SK-N-SH treated with all-trans-retinoic acid at 6 μM for 48 hours (cell line): ENCODE measurements around the gene OVOL3.

Experiments used
- ATAC-seq: fragments of 200-7000 bp; cut with Tn5 transposase; 3 replicates; pipeline ENCODE4 v1.9.1; 2020; ENCODE audit warnings: mild to moderate bottlenecking, moderate library complexity
- ARNTL ChIP-seq: fragments of 450-650 bp; formaldehyde crosslinking; IDR thresholded peaks from 2 replicates; pipeline ENCODE4 v1.5.0; 2020; ENCODE audit warnings: low read depth, mild to moderate bottlenecking, moderate library complexity, borderline replicate concordance
- BACH2 ChIP-seq: fragments of 250-450 bp; sonication (Bioruptor Pico); IDR thresholded peaks from 2 replicates; pipeline ENCODE4 v1.9.0; 2021; ENCODE audit warnings: mild to moderate bottlenecking, borderline replicate concordance
- CREB5 ChIP-seq: fragments of 250-450 bp; sonication (Bioruptor Pico); IDR thresholded peaks from 2 replicates; pipeline ENCODE4 v1.5.1; 2020; ENCODE audit warnings: low read depth, mild to moderate bottlenecking, moderate library complexity
- CSDC2 ChIP-seq: fragments of 250-450 bp; sonication (Bioruptor Pico); IDR thresholded peaks from 2 replicates; pipeline ENCODE4 v1.5.0; 2020; ENCODE audit warnings: mild to moderate bottlenecking, moderate library complexity
- CSRNP3 ChIP-seq: fragments of 250-450 bp; sonication (Bioruptor Pico); IDR thresholded peaks from 2 replicates; pipeline ENCODE4 v1.5.1; 2021; ENCODE audit warnings: mild to moderate bottlenecking, moderate library complexity
- ESRRG ChIP-seq: fragments of 250-450 bp; sonication (Bioruptor Pico); IDR thresholded peaks from 2 replicates; pipeline ENCODE4 v1.6.1; 2021; ENCODE audit warnings: mild to moderate bottlenecking
- GLIS3 ChIP-seq: fragments of 250-450 bp; sonication (Bioruptor Pico); IDR thresholded peaks from 2 replicates; pipeline ENCODE4 v1.5.0; 2020; ENCODE audit warnings: mild to moderate bottlenecking, moderate library complexity
- ISL1 ChIP-seq: fragments of 250-450 bp; sonication (Bioruptor Pico); IDR thresholded peaks from 2 replicates; pipeline ENCODE4 v2.1.2; 2022; ENCODE audit warnings: mild to moderate bottlenecking, moderate library complexity
- OSR1 ChIP-seq: fragments of 250-450 bp; sonication (Bioruptor Pico); IDR thresholded peaks from 2 replicates; pipeline ENCODE4 v1.8.0; 2022; ENCODE audit warnings: moderate library complexity, mild to moderate bottlenecking, inconsistent platforms
- PATZ1 ChIP-seq: fragments of 250-450 bp; sonication (Bioruptor Pico); IDR thresholded peaks from 2 replicates; pipeline ENCODE4 v1.8.0; 2020; ENCODE audit warnings: mild to moderate bottlenecking, moderate library complexity, borderline replicate concordance
- POU6F1 ChIP-seq: fragments of 250-450 bp; sonication (Bioruptor Pico); IDR thresholded peaks from 2 replicates; pipeline ENCODE4 v1.8.0; 2021; ENCODE audit warnings: low read depth, mild to moderate bottlenecking, moderate library complexity, borderline replicate concordance
- PPARA ChIP-seq: fragments of 250-450 bp; sonication (Bioruptor Pico); IDR thresholded peaks from 2 replicates; pipeline ENCODE4 v1.5.0; 2020; ENCODE audit warnings: mild to moderate bottlenecking, borderline replicate concordance
- SNAI2 ChIP-seq: fragments of 250-450 bp; sonication (Bioruptor Pico); IDR thresholded peaks from 2 replicates; pipeline ENCODE4 v1.5.0; 2020; ENCODE audit warnings: mild to moderate bottlenecking, moderate library complexity
- TCF4 ChIP-seq: fragments of 250-450 bp; sonication (Bioruptor Pico); IDR thresholded peaks from 2 replicates; pipeline ENCODE4 v1.8.0; 2021; ENCODE audit warnings: mild to moderate bottlenecking, moderate library complexity, borderline replicate concordance
- TOX ChIP-seq: fragments of 250-450 bp; sonication (Bioruptor Pico); IDR thresholded peaks from 2 replicates; pipeline ENCODE4 v1.8.0; 2021; ENCODE audit warnings: mild to moderate bottlenecking, moderate library complexity, borderline replicate concordance
- ZC3H10 ChIP-seq: fragments of 250-450 bp; sonication (Bioruptor Pico); IDR thresholded peaks from 2 replicates; pipeline ENCODE4 v1.5.1; 2021; ENCODE audit warnings: mild to moderate bottlenecking, moderate library complexity
- ZFP3 ChIP-seq: fragments of 250-450 bp; sonication (Bioruptor Pico); IDR thresholded peaks from 2 replicates; pipeline ENCODE4 v1.5.0; 2020; ENCODE audit warnings: mild to moderate bottlenecking, moderate library complexity
- ZFP30 ChIP-seq: fragments of 450-650 bp; formaldehyde crosslinking; IDR thresholded peaks from 2 replicates; pipeline ENCODE4 v1.5.0; 2022; ENCODE audit warnings: mild to moderate bottlenecking, moderate library complexity
- ZNF565 ChIP-seq: fragments of 450-650 bp; formaldehyde crosslinking; conservative IDR thresholded peaks from 2 replicates; pipeline ENCODE4 v1.5.0; 2020; ENCODE audit warnings: low read depth, mild to moderate bottlenecking, moderate library complexity
- ZNF70 ChIP-seq: fragments of 450-650 bp; formaldehyde crosslinking; IDR thresholded peaks from 2 replicates; pipeline ENCODE4 v1.5.0; 2020; ENCODE audit warnings: mild to moderate bottlenecking, moderate library complexity
- ZNF8 ChIP-seq: fragments of 450-650 bp; formaldehyde crosslinking; IDR thresholded peaks from 2 replicates; pipeline ENCODE4 v1.5.0; 2020; ENCODE audit warnings: mild to moderate bottlenecking, moderate library complexity

Gene OVOL3

GRCh38 chr19:36084231-36085009 is 26.5 kb upstream of the OVOL3 start:
- no peak for ATAC-seq
- no peak for TF ChIP-seq TOX (CRISPR knock-in tag)
- TF ChIP-seq ZNF565 (CRISPR knock-in tag): no peak
- TF ChIP-seq PATZ1 (CRISPR knock-in tag): no peak
- no peak for TF ChIP-seq ZFP3 (CRISPR knock-in tag)

GRCh38 chr19:36086326-36086725 is 24.6 kb upstream of the OVOL3 start:
- ATAC-seq: no peak
- TF ChIP-seq CREB5 (CRISPR knock-in tag): no peak
- no peak for TF ChIP-seq TOX (CRISPR knock-in tag)
- TF ChIP-seq ZFP3 (CRISPR knock-in tag): no peak
- no peak for TF ChIP-seq OSR1
- no peak for TF ChIP-seq CSRNP3 (CRISPR knock-in tag)
- no peak for TF ChIP-seq PPARA (CRISPR knock-in tag)
- no peak for TF ChIP-seq ESRRG
- TF ChIP-seq ZNF565 (CRISPR knock-in tag): no peak
- TF ChIP-seq TCF4 (CRISPR knock-in tag): no peak
- TF ChIP-seq ZC3H10: no peak
- no peak for TF ChIP-seq POU6F1
- TF ChIP-seq GLIS3 (CRISPR knock-in tag): no peak
- no peak for TF ChIP-seq ZFP30 (CRISPR knock-in tag)
- no peak for TF ChIP-seq BACH2 (CRISPR knock-in tag)

GRCh38 chr19:36089847-36090246 is 21.1 kb upstream of the OVOL3 start:
- TF ChIP-seq ZNF70 (CRISPR knock-in tag) (no peak), POU6F1 (no peak), CREB5 (CRISPR knock-in tag) (no peak)
- TF ChIP-seq, all 23 proteins: peak for 0
- ATAC-seq: no peak

GRCh38 chr19:36090910-36091695 is 19.8 kb upstream of the OVOL3 start:
- TF ChIP-seq CSDC2 (no peak), ZNF8 (no peak), GLIS3 (CRISPR knock-in tag) (no peak), SNAI2 (CRISPR knock-in tag) (no peak), ARNTL (CRISPR knock-in tag) (no peak), TOX (CRISPR knock-in tag) (no peak), ZNF565 (CRISPR knock-in tag) (no peak), CSRNP3 (CRISPR knock-in tag) (no peak), BACH2 (CRISPR knock-in tag) (no peak), ISL1 (CRISPR knock-in tag) (no peak)

More at GRCh38 chr19:36090910-36091695, 19.8 kb upstream of the OVOL3 start:
- no peak for ATAC-seq
